Heart left ventricle (tissue), 13 donors: Measurements from ENCODE around the gene TGFB2.

Source experiments
- POLR2A ChIP-seq, 2 donors: fragments of 450-650 bp; IDR thresholded peaks; one replicate each; pipeline ENCODE4 v1.6.1; 2017; ENCODE audit warnings: antibody characterized with exemption in 2 of 2, mild to moderate bottlenecking in 2 of 2, moderate library complexity in 2 of 2
- TF ChIP-seq, protein P1 (sequence below), 12 donors: fragments of 200-600 bp; sonication (generic) in 4 of 12; IDR thresholded peaks; one replicate each; pipeline versions ENCODE4 v1.5.0 to v1.8.0; 2018 to 2022; ENCODE audit warnings: antibody characterized with exemption in 12 of 12, mild to moderate bottlenecking in 5 of 12
- donor health status: ischemic (EF 13 %, LVEDD 7.1; RV severe dilation, severe dysfunction).
- donor health status: DM: no; HTN: yes; CAD: no.
- donor health status: DM: no; HTN: no; CAD: no.
- donor health status: ischemic (EF 25% LVEDD 6.9; RV normal size, moderate dysfunction).
- donor health status: ischemic (EF 25% LVEDD 5.7; RV mildly dilated, moderate dysfunction).
- donor health status: ischemic (EF 35%, LVEDD 5.7; RV mildly dilated, moderate dysfunction).
- donor health status: nonischemic (EF 11% LVEDD 7.7; RV severe dilation, severe dysfunction).
- donor health status: DM: yes; HTN: yes; CAD: no.
- donor health status: PGD.
- donor health status: ischemic (EF 29% LVEDD 5.4; RV normal size, mild dysfunction).
- donor health status: nonischemic (EF 23%, LVEDD 6.1; RV moderate dilation, normal function).

GRCh38 chr1:218430822-218431221 is 85.7 kb downstream of the TGFB2 start:
- TF ChIP-seq, protein P1, sequence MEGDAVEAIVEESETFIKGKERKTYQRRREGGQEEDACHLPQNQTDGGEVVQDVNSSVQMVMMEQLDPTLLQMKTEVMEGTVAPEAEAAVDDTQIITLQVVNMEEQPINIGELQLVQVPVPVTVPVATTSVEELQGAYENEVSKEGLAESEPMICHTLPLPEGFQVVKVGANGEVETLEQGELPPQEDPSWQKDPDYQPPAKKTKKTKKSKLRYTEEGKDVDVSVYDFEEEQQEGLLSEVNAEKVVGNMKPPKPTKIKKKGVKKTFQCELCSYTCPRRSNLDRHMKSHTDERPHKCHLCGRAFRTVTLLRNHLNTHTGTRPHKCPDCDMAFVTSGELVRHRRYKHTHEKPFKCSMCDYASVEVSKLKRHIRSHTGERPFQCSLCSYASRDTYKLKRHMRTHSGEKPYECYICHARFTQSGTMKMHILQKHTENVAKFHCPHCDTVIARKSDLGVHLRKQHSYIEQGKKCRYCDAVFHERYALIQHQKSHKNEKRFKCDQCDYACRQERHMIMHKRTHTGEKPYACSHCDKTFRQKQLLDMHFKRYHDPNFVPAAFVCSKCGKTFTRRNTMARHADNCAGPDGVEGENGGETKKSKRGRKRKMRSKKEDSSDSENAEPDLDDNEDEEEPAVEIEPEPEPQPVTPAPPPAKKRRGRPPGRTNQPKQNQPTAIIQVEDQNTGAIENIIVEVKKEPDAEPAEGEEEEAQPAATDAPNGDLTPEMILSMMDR (IDR thresholded peaks at IDR 0.05): no peak
- no peak for TF ChIP-seq POLR2A (IDR thresholded peaks at IDR 0.05)
